ENCODE results near the gene AMPD3.

AMPD3 gene

DNA sequence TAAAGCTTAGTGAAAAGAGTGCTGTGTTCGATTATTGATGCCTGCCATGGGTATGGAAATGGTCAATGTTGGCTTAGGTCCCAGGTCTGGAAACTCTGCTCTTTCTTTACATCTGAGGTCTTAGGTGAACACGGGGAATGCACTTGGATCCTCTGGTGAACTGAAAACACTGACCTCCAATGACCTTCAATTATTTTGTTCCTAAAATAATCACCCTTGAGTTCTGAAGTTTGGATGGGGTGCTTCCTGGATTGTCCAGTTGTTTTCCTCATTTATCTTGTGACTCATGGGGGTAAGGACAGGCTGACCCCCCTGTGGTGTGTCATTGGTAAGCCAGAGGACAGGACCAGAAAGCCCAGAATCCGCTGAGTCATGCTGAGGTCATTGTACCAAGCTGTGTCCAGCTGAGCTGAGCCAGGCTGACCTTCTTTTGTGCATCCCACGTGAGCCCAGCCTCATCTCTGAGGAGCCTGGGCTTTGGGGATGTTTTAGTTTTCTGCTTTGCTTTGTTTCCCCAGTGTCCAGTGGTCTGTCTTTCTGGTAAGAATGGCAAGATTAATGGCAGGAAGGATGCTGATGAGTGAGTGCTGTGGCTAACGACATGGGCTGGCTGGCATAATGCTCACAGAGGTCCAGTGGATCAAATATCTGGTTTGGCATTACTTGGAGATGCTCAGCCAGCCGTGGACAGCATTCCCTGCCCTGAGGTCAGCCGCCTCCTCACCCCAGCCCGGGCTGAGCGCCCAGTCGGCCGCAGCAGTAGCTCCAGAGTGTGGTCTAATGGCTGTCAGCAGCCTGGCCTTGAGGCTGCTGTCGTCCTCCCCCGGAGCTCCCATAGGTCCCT, 35.6 kb downstream of the AMPD3 start:
- peak; percentile 9 for DNase-seq

DNA sequence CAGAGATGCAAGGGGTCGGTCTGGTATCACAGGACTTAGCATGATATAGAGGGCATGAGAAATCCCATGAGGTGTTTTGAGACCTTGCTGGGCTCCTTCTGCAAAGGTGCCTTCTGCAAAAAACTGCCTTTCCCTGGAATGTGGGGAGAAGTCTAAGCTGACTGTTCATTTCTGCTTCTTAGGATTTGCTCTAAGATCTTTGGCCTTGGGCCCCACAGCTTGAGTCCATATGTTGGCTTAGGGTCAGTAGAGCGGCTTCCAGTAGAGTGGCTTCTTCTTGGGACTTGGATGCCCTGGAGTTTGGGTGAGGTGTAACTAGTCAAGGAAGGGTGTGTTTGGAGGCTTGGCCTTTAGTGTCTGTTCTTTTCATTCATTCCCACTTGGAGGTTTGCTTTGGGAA, 37.0 kb downstream of the AMPD3 start:
- DNase-seq, result no peak

DNA sequence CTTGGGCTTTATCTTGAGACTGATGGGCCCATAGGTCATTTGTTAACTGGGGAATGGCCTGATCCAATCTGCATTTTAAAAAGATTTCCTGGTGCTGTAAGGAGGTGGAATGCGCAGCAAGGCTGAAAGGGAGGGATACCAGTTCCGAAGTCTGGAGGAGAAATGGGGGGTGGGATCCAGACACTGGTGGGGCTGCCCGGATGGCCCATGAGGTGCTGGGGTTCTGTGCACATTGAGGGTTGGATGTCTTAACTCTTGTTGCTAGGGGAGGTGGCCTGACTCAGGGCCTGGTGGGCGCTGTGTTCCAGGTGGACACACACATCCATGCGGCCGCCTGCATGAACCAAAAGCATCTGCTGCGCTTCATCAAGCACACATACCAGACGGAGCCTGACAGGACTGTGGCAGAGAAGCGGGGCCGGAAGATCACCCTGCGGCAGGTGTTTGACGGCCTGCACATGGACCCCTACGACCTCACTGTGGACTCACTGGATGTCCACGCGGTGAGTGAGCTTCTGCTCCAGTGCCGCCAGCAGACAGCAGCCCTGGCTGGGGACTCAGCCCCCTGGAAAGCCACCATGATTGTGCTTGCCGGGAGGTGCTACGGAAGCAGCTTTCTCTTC, 38.1 kb downstream of the AMPD3 start:
- DNase-seq, result no peak

DNA sequence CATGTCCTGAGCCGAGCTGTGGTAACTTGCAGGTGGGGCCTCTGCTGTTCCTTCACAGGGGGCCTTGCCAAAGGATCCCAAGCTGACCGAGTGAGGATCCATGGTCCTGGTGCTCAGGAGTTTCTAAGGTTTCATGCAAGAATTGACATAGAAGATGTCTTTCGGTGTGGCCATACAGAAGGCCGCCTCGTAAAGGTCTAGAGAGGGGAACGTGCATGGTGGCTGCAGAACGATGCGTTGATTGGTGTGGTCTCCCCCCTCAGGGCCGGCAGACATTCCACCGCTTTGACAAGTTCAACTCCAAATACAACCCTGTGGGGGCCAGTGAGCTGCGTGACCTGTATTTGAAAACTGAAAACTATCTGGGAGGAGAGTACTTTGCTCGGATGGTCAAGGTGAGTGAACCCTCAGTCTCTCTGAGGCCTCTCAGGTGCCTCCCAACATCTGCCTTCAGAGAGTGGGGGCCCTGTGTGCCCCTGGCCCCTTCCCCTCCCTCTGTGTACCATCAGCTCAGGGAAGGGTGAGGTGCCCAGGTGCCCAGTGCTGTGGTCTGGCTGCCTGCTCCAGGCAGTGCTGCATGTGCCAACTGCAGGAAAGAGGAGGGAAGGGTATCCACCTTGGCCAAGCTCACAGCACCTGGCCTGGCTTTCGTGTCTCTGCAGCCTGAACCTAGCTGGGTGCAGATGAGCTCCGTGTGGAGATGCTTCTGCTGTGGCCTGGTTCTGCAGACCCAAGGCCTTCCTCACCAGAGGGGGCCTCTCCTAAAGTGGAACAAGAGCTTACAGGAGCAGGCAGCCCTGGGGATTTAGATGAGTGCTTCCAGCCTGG, 39.8 kb downstream of the AMPD3 start:
- no peak for DNase-seq

DNA sequence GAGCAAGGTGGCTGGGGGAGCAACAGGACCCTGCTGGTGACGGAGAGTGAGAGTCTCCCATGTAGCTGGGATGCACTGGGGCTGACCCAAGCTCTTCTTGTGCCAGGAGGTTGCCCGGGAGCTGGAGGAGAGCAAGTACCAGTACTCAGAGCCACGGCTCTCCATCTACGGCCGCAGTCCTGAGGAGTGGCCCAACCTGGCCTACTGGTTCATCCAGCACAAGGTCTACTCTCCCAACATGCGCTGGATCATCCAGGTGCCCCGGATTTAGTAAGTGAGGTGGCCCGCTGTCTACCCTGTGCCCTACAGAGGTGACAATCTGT, 40.4 kb downstream of the AMPD3 start:
- DNase-seq, result no peak

DNA sequence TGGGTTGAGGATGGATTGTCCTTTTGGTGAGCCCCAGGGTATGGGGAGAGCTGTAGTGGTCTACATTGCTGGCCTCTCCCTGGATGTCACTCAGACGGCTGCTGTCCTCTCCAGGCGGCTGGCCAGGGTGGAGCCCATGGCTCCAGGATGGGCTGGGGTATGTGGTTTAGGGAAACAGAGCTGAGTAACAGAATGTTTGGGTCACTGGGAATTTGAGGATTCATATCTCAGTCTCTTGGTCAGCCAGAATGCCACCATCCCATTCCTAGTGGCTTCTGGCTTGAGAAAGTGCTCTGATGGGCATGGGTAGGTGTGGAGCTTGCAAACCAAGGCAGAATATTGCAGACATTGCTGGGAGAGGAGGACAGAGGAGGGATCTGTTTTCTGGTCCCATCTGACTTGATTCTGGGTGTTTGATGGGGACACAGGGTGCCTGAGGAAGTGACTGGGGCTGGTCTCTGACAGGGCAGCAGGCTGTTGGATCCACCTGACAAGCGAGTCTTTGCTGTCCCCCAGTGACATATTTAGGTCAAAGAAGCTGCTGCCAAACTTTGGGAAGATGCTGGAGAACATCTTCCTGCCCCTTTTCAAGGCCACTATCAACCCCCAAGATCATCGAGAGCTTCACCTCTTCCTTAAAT, 41.4 kb downstream of the AMPD3 start:
- DNase-seq, result no peak

DNA sequence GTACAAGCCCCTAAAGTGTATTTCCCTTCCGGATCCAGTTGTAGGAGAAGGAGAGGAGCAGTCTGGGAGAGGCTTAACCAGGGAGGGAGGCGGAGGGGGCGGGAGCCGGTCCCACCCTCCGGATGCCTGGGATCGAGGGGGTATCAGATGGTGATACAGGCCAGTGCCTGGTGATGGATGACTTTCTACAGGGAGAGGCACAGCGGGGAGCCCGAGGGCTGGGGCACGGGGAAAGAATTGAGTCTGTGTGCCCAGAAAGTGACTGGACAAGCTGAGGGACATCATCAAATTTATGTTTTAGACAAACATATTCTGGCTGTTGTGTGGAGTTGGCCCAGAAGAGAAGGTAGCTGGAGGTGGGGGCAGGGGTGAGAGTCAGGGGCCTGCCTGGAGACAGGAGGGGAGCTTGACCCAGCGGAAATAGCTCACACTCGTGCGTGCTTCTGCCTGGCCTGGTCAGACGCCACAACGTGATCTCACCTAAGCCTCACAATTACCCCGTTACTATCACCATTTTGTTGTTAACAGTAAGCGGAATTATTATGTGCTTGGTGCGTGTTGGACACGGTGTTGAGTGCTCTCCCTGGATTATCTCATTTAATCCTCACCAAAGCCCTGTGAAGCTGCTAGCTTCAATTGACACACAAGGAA, 42.4 kb downstream of the AMPD3 start:
- no peak for DNase-seq

DNA sequence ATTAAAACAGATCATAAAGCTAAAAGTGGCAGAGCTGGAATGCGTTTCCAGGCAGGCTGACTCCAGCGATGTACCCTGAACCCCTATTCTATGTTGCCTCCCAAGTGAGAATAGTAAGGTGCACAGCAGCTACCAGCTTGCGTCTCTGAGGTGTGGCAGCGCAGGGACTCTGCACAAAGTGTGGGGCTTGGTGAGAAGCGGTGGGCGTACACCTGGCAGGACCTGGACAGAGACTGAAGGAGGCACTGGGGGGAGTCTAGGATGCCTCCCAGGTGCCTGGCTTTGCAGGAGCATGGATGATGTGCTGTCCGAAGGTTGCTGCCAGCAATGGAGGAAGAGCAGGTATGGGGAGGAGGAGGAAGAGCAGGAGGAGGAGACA, 42.9 kb downstream of the AMPD3 start:
- no peak for DNase-seq

DNA sequence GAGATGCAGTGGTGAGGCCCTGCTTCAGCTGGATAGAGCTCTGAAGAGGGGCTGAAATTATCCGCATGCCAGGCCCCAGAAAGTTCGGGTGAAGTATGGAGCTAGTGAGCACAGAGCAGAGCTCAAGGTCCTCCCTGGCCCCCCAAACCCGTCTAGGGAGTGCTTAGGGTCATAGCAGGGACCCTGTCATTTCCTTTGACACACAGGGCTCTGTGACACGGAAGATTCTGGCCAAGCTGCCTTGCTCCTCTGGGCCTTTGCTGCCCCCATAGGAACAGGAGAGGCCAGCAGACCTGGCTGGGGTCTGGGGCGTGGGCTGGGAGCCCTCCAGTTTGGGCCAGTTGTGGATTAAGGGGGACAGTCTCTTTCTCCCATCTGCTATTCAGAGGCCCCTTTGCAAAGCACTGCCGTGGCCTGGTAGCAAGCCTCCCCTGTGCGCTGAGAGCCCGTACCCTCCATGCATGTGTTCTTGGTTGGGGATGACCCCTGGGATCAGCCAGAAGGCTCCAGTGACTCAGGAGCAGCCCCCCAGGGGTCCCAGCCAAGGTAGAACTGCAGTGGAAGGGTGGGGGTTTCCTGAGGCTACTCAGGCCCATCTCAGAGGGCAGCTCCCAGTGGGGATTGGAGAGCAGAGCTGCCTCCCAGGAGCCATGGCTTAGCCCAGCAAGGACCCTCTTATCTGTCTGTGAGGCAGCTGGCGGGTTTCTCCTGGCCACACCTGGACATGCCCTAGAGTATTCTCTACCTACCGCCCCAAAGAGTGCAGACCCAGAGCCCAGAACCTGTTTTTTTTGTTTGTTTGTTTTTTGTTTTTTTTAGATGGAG, 43.6 kb downstream of the AMPD3 start:
- no peak for DNase-seq

DNA sequence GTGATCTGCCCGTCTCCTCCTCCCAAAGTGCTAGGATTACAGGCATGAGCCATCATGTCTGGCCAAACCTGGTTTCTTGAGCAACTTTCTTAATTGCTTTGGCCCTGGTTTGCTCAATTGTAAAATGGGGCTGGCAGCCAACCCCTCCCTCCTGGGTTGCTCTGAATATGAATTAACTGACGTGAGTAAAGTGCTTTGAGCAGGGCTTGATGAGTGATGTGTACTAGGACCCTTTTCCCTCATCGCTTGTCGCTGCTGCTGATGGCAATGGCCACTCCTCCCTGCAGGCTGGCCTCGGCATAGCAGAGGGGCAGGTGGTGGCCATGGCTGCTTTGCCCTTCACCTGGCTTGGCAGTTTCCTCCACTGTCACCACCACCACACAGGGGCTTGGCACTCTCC, 44.4 kb downstream of the AMPD3 start:
- no peak for DNase-seq

DNA sequence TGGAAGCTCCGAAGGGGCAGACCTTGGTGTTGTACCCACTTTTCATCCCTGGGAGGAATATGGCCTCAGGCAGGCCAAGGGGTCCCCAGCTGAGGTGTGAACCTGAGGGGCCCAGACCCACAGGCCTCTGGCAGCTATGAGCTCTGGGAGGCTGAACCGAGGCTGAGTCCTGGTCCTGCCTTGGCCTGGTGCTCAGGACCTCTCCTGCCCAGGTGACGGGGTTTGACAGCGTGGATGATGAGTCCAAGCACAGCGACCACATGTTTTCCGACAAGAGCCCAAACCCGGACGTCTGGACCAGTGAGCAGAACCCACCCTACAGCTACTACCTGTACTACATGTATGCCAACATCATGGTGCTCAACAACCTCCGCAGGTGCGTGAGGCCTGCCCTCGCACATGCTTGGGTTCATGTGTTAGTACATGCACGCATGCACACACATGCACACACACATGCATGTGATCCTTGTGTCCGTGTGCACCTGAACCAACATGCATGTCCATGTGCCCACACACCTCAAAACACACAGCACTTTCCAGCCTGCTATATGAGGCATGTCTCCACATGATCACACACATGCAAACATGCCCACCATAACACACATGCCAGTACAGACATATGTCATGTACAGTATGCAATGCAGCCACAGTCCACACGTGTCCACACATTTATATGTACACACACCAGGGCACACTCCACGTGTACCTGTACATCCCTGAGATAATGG, 45.0 kb downstream of the AMPD3 start:
- DNase-seq, result no peak

DNA sequence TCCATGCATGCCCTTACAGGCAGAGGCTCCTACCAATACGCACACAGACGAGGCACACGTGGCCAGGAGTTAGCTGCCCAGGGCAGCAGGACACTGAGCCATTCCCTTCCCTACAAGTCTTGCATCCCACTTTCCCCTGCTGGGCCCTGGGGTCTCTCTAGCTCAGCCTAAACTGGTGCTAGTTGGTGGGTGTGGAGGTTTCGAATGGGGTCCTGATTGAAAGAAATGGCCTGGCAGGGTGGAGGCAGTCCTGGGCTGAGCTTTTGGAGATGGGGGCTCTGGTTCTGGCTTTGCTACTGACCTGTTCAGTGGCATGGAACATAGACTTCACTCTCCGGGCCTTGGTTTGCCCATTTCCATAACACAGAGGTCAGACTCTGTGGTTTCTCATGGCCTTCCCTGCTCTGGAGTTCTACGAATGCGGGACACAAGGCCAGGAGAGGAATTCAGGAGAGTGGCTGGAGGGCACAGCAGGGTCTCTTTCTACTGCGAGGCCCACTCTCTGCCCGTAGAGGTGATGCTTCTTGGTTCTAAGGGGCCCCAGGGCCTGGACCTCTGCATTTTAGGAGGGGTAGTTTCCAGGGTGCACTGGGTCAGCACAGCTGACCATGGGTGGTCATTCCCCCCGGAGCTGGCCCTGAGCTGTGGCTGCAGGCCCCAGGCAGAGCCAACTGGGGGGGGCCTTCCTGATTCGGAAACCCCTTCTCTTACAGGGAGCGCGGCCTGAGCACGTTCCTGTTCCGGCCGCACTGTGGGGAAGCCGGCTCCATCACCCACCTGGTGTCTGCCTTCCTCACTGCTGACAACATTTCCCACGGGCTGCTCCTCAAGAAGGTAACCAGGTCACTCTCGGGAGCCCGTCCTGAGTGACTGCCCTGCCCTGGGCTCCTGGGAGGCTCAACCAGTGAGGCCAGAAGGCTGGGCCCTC, 46.0 kb downstream of the AMPD3 start:
- no peak for DNase-seq

DNA sequence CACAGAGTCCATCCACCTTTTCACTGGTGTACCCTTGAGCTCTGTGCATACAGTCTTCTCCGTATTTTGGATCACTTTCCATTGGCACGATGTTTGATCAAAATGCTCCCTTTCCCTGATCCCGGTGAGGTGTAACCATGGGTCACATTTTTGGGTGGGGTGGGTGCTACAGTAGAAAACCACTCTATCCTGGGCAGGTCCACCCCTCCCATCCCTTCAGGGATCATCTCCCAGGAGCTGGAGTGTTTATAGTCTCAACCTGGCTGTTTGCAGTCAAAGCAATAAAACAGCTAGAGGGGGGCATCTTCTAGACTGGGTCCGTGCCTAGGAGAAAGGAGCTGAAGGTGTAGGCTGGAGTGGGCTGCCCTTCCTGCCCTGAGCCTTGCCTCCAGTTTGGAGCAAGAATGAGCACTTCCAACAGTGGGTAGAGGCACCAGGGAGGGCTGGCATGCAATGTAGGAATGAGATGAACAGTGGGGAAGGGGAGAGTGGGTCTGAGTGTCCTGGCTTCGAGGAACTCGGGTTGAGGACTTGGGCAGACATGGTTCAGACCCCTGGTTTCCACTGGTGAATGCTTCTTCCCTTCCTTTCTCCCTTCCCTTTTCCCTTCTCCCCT, 47.1 kb downstream of the AMPD3 start:
- no peak for DNase-seq

DNA sequence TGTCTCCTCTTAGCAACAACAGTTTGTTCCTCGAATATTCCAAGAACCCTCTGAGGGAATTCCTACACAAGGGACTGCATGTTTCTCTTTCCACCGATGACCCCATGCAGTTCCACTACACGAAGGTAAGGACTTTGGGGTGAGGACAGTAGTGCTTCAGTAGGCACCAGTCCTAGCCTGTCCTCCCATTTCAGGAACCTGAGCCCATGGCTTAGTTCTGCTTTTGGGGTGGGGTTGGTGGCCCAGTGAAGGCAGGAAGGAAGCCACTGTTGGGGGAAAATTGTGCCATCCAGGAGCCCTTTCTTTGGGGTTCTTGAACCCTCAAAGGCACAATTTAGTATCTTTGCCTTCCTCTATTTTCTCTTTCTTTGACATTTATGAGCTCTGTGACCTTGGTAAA, 47.7 kb downstream of the AMPD3 start:
- peak; percentile 36 for DNase-seq

DNA sequence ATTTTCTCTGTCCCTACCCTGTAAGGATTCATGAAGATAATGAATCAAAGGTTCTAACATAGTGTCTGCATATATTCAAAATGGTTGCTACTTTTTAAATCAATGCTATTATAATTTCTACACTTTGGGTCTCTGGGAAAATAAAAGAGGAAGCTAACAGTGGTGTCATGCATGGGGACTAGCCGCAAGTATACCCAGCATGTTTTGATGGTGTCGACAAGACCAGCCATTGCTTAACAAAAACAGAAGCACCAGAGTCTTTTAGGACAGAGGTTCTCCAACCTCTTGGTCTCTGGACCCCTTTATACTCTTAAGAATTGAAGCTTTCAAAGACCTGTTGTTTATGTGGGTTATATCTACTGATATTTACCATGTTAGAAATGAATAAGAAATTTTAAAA, 48.2 kb downstream of the AMPD3 start:
- peak; percentile 23 for DNase-seq

DNA sequence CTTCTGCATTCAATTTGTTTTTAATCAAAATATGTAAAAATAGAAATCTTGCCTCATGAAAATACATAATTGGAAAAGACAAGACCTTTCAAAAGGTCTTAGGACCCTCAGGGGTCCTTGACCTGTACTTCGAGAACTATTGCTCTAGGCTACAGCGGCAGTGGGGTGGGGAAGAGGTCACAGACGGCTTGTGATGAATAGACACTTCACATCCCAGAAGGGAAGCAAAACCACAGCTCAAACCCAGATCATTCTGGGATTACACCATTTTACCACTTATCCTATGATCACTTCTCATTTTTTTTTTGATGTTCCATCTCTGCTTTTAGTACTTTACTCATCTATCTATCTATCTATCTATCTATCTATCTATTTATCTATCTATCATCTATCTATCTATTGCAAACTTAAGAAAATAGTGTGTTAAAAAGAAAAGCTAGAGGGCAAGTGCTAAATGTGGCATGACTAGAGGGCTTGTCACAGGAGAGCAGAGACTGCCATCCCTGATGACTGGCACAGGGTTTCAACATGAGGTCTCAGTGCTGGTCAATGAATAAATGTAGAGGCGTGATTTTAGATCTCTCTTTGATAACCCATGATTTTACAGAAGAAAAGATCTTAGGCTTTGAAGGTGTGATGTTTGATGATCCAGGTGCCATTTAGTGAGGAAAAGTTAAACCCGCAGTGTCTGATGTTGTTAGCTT, 48.9 kb downstream of the AMPD3 start:
- no peak for DNase-seq

DNA sequence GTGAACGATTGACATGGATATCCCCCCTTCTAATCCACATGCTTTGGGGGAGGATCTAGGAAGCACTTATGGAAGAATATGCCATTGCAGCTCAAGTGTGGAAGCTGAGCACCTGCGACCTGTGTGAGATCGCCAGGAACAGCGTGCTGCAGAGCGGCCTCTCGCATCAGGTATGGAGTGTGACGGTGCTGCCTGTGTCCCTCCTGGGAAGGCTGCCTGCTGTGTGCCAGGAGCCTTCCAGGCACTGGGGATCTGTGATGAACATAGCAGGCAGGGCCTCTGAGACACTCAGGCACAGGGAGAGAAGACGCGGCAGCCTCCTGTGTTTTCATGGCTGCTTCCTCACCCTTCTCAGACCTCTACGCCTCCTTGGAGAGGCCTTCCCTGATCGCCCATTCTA, 49.4 kb downstream of the AMPD3 start:
- no peak for DNase-seq

DNA sequence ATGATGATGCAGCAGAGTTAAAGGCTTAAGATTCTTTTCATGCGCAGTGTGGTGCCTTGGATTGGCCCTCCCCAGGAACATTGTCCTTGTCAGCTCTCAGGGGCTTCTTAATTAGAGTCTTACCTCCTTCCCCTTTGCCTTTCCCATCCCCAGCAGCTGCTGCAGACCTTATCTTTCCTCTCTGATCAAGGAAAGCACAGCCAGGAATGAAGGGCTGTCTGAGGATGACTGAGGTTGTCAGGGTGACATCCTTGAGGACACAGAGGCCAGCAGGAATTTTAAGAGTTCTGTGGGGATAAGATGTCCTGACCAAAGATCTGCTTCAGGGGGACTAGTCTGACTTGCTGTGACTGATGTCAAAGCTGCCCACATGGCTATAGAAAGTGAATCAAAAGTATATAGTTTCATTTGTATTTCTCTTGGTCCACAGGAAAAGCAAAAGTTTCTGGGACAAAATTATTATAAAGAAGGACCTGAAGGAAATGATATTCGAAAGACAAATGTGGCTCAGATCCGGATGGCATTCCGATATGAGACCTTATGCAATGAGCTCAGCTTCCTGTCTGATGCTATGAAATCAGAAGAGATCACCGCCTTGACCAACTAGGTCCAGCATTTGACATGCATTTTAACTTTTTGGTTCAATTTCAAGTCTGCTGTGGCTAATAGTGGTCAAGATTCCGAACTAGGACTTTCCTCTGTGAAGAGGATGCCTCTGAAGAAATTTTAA, 50.4 kb downstream of the AMPD3 start:
- DNase-seq, result no peak
